BJ (cell line): ENCODE data around the gene UBP1. TPM values are rescaled to one million over a fixed set of nuclear protein-coding genes. Genes with fewer than 3 reads are reported as not detected.

Experiments
- CTCF ChIA-PET: fragments of 350-600 bp; formaldehyde crosslinking; extraction: SDS; loops from one replicate; lab custom pipeline; 2021; ENCODE audit warnings: antibody characterized with exemption, inconsistent platforms; lab: Yijun Ruan, JAX
- POLR2A ChIA-PET: fragments of 300-600 bp; sonication (Branson Sonifier 250); formaldehyde crosslinking; extraction: SDS; loops from one replicate; lab custom pipeline; 2021; ENCODE audit warnings: antibody characterized with exemption; lab: Charles Lee
- DNase-seq: peaks from one replicate; pipeline ENCODE4 v3.0.0-alpha.2; 2011; ENCODE audit warnings: low read depth
- H3K27me3 ChIP-seq: 2 replicates; pipeline ENCODE4 v1.6.0; 2011; ENCODE audit warnings: low read length; ENCODE audit not compliant: control insufficient read depth, insufficient read depth
- H3K36me3 ChIP-seq: 2 replicates; pipeline ENCODE4 v1.5.1; 2011; ENCODE audit warnings: low read length; ENCODE audit not compliant: control insufficient read depth, insufficient read depth
- H3K4me3 ChIP-seq: 2 replicates; pipeline ENCODE4 v1.5.1; 2011; ENCODE audit warnings: low read depth, mild to moderate bottlenecking, control low read depth, low read length
- CTCF ChIP-seq: IDR thresholded peaks from 2 replicates; pipeline ENCODE4 v1.5.1; 2011; ENCODE audit warnings: low read depth, mild to moderate bottlenecking, control low read depth, inconsistent platforms, low read length, moderate library complexity; ENCODE audit not compliant: insufficient read depth
- polyA plus RNA-seq: library from polyadenylated mRNA; depleted of rRNA; stranded (reverse); fragments of >200 nt; gene quantifications from 2 replicates; pipeline ENCODE4 v1.2.3, GENCODE V29; 2011

UBP1 gene
- polyA plus RNA-seq, 1 experiment: 62.7 TPM

- CTCF ChIA-PET: interaction anchor here (1.1 to 1.2 kb wide), 2 partner anchors 309 to 434 kb away, joined by 3 to 4 read pairs; no protein-coding TSS in a partner anchor
Measured at GRCh38 chr3:33439546-33440327, 468 bp downstream of the UBP1 start.

DNA sequence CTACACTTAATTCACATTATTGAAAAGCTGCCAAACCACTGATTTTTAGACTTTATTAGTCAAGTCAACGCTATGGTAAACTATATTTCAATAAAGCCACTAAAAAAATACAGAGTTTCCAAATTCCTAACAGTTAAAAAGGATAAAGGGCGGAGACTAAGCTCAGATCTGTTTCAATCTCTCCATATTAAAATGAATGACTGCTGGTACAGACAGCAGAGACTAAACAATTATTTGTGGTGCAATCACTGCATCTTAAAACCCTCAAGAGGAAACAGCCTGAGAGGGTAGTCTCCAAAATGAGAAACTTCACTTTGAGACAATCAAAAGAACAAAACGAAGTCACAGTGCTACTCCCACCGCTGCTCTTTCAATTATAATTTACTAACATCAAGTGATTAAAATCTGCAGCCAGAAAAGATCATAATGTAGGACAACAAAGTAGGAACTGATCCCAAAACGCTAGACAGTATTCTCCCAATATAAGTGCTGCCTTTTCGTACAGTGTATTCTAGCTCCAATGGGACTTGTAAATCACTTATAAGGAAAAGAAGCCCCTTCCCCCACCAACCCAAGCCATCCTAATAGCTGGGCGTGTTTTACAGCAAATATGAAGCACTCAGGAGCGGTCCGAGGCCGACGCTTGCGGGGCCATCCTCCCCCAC lies 1.2 kb downstream of the UBP1 start:
- H3K4me3 ChIP-seq: peak overlapping the region; percentile 95
- no peaks in the 10 kb centered on the region for H3K36me3 ChIP-seq
- TF ChIP-seq CTCF: no peak
- no peak for DNase-seq
- H3K27me3 ChIP-seq: no peaks in the 10 kb centered on the region
- CTCF ChIA-PET: interaction anchor here (1.0 to 1.2 kb wide), 3 partner anchors 66 to 434 kb away, joined by 3 to 4 read pairs (median 4); no protein-coding TSS in a partner anchor
- POLR2A ChIA-PET: no interaction called here

More at GRCh38 chr3:33439546-33440327, 468 bp downstream of the UBP1 start:
- DNase-seq: no peak
- Histone ChIP-seq H3K4me3 (peak overlapping the region; percentile 95), H3K36me3 (no peaks in the 10 kb centered on the region), H3K27me3 (no peaks in the 10 kb centered on the region)
- POLR2A ChIA-PET: interaction anchor here (0.6 kb wide), 1 partner anchor 7 kb away, joined by 3 read pairs; no protein-coding TSS in a partner anchor
- TF ChIP-seq CTCF: 0 out of 2 replicates have a peak, but pooled peaks have one; percentile 14

- H3K27me3 ChIP-seq: no peaks in the 10 kb centered on the region
- no peak for TF ChIP-seq CTCF
- peak overlapping the region; percentile 95 for H3K4me3 ChIP-seq
- CTCF ChIA-PET: interaction anchor here (1.0 to 1.4 kb wide), 3 partner anchors 15 to 307 kb away, joined by 3 to 4 read pairs (median 4); no protein-coding TSS in a partner anchor
- DNase-seq: no peak
- no peaks in the 10 kb centered on the region for H3K36me3 ChIP-seq
- POLR2A ChIA-PET: interaction anchor here (0.6 kb wide), 1 partner anchor 28 kb away, joined by 3 read pairs; no protein-coding TSS in a partner anchor
Measured at GRCh38 chr3:33438284-33438668, 1.9 kb downstream of the UBP1 start.

DNA sequence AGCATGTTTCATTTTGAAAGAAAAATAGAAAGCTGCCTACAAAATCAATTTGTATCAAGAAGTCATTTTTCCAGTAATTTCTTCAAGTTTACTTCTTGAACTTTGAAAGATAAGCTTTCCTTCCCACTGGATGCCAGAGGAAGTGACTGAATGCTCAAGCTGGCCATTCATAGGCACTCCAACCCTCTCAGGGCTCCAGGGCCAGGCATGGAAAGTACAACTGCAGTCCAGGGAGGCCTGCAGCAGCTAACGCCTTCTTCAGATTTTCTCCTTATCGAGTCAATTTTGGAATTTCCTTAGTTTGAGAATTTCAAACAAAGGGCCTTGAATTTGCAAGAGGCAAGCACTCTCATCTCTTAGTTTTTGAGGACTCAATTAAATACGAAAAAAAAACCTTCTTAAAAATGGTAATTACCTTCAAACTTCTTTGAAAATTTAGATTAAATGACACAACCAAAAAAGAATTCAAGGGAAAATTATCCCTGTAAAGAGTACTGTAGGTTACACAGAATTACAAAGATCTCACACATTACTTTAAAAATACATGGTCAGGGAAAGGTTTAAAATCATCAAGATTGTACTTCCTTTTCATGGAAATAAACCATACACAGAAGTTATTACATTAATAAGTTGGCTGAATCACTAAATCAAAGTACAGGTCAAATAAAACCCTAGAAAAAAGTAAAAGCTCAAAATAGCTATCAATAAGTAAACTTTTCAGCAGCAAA lies 2.5 kb downstream of the UBP1 start:
- ChIA-PET POLR2A (interaction anchor here (0.6 to 0.7 kb wide), 2 partner anchors 29 to 252 kb away, joined by 3 to 6 read pairs; no protein-coding TSS in a partner anchor), CTCF (interaction anchor here (1.4 kb wide), 1 partner anchor 14 kb away, joined by 3 read pairs; no protein-coding TSS in a partner anchor)
- no peak for TF ChIP-seq CTCF
- peak overlapping the region; percentile 95 for H3K4me3 ChIP-seq
- H3K27me3 ChIP-seq: no peaks in the 10 kb centered on the region
- no peak for DNase-seq
- no peaks in the 10 kb centered on the region for H3K36me3 ChIP-seq
